ENCODE results near the gene CDK8.

Gene CDK8

DNA sequence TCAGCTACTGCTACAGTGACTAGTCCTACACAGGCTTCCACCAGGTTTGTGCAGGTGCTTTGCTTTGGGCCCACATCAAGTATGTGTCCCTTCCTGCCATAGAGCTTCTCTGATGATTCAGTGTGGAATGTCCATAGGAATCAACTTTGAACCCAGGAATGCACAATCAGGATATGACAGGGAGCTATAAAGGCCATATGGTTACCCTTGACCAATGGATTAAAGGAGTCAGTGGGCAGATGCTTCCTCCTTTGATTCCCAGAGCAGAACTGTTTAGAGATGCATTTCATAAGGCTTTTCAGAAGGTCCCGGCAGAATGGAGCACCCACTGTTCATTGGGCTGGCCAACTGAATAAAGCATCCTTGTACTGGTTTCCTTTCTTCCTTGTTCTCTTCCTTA, 158.3 kb downstream of the CDK8 start:
- no peaks in the 10 kb centered on the region for H3K4me1 Mint-ChIP-seq (ENCODE audit: low read depth)
- H3K9me3 Mint-ChIP-seq (ENCODE audit: low read depth): peaks cover 13% of the 10 kb centered on the region
- peaks cover 3% of the 10 kb centered on the region for H3K36me3 Mint-ChIP-seq
- no peak overlapping the region for H3K4me3 Mint-ChIP-seq
- no peak overlapping the region for H3K27ac Mint-ChIP-seq
- no peaks in the 10 kb centered on the region for H3K27me3 Mint-ChIP-seq

DNA sequence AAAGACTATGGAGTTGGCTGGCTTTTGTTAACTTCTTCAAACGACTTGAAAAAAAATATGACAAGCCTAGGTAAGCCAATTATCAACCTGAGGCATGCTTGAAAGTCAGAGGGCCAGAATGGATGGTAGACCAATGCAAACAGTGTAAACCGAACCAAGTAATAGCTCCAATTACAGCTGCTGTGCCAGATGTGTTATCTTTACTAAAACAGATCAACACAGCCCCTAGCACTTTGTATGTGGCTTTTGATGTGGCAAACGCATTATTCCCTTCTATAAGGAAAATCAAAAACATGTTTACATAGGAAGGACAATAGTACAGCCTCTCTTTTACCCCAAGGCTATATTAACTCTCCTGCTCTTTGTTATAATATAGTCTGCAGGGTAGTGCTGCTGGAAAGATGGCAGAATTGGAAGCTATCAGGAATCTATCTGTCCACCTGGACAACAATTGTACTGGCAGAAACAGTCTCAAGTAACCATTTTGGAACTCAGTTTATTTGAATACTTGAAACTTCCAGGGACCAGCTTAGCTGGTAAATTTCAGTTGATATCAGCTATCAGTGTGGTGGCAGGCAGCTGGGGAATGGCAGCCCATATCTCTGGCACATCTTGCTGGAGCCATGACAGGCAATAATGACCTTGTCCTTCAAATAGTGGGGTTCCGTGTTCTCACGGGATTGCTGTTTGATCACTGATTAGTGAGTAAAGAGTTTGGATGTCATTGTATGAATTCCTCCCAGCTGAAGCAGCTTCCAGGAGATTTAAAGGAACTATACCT, 159.2 kb downstream of the CDK8 start:
- Mint-ChIP-seq H3K4me1 (ENCODE audit: low read depth) (no peaks in the 10 kb centered on the region), H3K4me3 (no peak overlapping the region), H3K9me3 (ENCODE audit: low read depth) (peaks cover 13% of the 10 kb centered on the region)

DNA sequence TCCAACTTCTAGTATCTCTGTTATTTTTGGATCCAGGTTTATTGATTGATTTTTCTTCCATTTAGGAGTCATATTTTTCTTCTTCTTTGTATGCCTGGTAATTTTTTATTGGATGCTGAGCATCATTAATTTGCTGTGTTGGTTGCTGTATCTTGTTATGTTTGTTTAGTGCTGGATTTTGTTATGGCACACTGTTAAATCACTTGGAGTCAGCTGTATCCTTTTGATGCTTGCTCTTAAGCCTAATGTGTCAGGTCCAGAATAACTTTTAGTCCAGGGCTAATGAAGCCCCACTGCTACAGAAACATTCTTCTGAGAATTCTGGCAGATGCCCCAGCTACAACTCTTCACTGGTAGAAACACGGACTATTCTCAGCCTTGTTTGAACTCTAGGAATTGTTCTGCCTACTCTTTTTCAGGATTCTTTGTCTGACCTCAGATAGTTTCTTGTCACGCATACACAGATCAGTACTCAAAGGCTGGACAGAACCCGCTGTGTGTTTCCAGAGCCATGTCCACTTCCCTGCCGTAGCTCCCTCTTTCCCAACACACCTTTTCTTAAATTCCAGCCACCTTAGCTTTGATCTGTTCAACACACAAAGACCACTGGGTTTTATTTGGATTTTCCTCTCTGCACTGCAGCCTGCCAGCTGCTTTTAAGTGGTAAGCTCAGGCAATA, 166.5 kb downstream of the CDK8 start:
- Mint-ChIP-seq H3K27ac (no peak overlapping the region), H3K4me3 (no peak overlapping the region), H3K4me1 (ENCODE audit: low read depth) (no peaks in the 10 kb centered on the region), H3K9me3 (ENCODE audit: low read depth) (no peaks in the 10 kb centered on the region), H3K27me3 (peaks cover 5% of the 10 kb centered on the region), H3K36me3 (no peaks in the 10 kb centered on the region)

More for the DNA sequence above, 159.2 kb downstream of the CDK8 start:
- Mint-ChIP-seq H3K27me3 (no peaks in the 10 kb centered on the region), H3K36me3 (peaks cover 3% of the 10 kb centered on the region), H3K27ac (no peak overlapping the region)

DNA sequence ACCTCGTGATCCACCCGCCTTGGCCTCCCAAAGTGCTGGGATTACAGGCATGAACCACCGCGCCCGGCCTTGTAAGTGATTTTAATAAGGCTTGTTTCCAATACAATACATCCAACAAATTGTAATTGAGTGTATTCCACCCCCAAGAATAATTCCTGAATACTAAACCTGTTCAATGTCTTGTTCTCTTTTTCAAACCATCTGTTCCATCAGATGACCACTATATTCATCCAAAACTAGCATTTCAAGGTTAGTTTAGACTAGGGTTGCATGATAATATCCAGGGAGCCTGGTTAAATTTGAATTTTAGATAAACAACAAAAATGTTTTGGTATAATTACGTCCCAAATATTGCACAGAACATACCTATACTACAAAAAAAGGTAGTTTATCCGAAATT, 168.1 kb downstream of the CDK8 start:
- no peak overlapping the region for H3K27ac Mint-ChIP-seq
- peaks cover 7% of the 10 kb centered on the region for H3K27me3 Mint-ChIP-seq
- H3K9me3 Mint-ChIP-seq (ENCODE audit: low read depth): no peaks in the 10 kb centered on the region
- H3K36me3 Mint-ChIP-seq: no peaks in the 10 kb centered on the region
- no peaks in the 10 kb centered on the region for H3K4me1 Mint-ChIP-seq (ENCODE audit: low read depth)
- H3K4me3 Mint-ChIP-seq: no peak overlapping the region

DNA sequence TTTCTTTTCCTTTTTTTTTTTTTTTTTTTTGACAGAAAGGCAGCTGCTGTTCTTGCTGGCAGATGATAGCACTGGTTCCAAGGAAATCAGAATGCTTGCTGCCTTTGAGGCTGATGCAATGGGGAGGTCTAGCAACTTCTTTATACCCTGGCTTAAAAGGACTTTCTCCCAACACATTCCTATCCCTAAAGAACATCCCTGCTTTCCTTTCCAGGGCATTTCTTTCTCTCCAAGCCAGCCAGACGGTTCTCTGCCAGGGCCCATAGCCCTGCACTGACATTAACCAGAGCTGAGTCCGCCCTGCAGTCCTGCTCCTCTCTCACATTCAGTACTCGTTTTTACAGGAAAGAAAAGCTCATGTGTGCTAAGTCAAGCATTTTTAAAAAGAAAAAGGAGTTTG, 169.7 kb downstream of the CDK8 start:
- Mint-ChIP-seq H3K27me3 (peaks cover 7% of the 10 kb centered on the region), H3K4me1 (ENCODE audit: low read depth) (no peaks in the 10 kb centered on the region), H3K27ac (no peak overlapping the region), H3K4me3 (no peak overlapping the region), H3K9me3 (ENCODE audit: low read depth) (no peaks in the 10 kb centered on the region), H3K36me3 (no peaks in the 10 kb centered on the region)

DNA sequence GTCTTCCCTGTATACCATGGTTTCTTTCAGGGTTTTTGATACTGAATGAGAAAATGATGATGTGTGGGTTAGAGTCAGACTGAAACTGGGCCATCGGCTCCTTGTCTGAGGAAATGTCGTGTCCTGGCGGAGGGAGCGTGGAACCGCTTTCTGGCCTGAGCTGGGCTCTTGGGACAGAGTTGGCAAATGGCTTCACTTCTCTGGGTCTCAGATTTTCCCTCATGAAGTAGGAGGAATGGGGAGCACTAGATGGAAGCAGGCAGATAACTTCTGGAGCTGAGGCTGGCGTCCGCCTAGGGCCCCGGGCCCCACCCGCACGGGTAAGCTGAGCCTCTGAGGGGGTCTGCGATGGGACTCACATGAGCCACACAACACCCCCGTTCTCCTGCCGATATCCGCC, 170.3 kb downstream of the CDK8 start:
- Mint-ChIP-seq H3K36me3 (no peaks in the 10 kb centered on the region), H3K9me3 (ENCODE audit: low read depth) (no peaks in the 10 kb centered on the region), H3K27me3 (peaks cover 7% of the 10 kb centered on the region), H3K27ac (no peak overlapping the region), H3K4me1 (ENCODE audit: low read depth) (no peaks in the 10 kb centered on the region), H3K4me3 (no peak overlapping the region)

DNA sequence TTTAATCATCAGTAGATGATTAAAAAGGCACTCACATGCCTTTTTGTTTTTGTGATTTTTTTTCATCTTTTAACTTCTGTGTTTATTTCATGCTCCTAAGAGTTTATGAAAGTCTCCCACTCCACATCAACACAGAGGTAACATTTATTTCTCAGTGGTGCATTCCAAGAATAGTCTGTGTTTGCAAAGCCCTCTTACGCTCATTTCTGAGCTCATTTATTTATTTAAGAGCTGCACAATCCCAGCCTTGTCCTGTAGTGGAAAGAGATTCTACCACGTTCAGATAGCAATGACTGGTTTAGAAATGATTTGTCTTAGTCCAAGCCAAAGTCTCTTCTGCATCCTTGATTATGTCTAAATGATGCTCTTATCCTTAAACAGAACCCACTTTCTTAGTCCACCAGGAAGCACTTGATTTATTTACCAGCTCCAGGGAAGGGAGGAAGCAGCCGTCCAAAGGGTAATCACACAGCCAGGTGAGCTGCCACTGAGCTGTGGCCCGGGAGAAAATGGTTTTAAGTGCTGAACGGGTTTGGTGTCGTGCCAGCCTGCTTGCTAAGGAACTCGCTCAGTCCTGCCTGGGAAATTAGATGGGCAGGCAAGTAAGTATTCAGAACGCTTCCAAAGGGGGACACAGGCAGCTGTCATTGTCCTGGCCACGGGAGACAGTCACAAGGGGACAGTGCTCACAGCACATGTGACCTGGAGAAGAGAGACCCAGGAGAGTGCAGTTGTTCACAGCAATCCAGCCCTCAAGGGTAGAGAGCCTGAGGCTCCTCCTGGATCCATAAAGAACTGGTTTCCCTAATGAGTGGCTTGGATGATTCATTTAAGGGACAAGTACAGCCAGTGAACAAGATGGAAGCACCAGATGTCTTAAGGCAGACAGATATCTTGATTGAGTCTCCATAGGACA, 171.8 kb downstream of the CDK8 start:
- peaks cover 7% of the 10 kb centered on the region for H3K27me3 Mint-ChIP-seq
- H3K36me3 Mint-ChIP-seq: no peaks in the 10 kb centered on the region
- no peaks in the 10 kb centered on the region for H3K4me1 Mint-ChIP-seq (ENCODE audit: low read depth)
- no peaks in the 10 kb centered on the region for H3K9me3 Mint-ChIP-seq (ENCODE audit: low read depth)
- H3K27ac Mint-ChIP-seq: no peak overlapping the region
- no peak overlapping the region for H3K4me3 Mint-ChIP-seq

DNA sequence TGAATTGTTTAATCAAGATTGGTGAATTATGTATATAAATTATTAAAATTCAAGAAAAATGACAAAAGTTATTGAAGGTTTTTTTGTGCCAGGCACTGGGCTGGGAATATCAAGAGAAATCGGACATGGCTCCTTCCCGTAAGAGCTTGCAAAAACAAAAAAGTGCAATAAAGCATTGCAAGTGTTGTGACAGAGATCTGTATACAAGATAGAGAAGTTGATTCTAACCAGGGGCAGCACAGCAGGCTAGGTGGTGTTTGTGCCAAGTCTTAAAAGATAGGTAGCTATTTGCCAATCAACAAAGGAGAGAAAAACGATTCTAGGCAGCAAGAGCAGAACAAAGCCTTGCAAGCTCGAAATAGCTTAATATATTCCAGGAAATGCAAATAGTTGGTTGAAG, 179.8 kb downstream of the CDK8 start:
- Mint-ChIP-seq H3K9me3 (ENCODE audit: low read depth) (peaks cover 28% of the 10 kb centered on the region), H3K27ac (no peak overlapping the region), H3K36me3 (peaks cover 7% of the 10 kb centered on the region), H3K4me3 (no peak overlapping the region), H3K27me3 (peaks cover 4% of the 10 kb centered on the region), H3K4me1 (ENCODE audit: low read depth) (no peaks in the 10 kb centered on the region)

DNA sequence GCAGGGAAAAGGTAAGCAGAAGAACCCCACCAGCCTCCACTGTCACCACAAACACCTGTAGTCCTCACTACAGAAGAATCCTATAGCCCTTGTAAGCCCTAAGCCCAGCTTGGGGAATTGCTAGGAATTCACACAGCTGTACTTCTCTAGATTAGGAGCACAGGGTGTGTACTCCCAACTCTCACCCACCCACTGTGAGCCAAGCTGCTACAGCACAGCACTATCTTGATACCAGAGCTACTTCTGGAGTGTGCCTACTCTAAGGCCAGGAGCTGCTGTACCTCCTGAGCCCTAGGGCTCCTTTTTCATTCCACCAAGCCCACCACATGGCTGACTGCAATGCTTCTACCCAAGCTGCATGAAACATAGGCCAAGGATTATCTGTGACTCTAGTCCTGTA, 181.2 kb downstream of the CDK8 start:
- H3K36me3 Mint-ChIP-seq: peaks cover 7% of the 10 kb centered on the region
- no peaks in the 10 kb centered on the region for H3K4me1 Mint-ChIP-seq (ENCODE audit: low read depth)
- peaks cover 28% of the 10 kb centered on the region for H3K9me3 Mint-ChIP-seq (ENCODE audit: low read depth)
- peaks cover 4% of the 10 kb centered on the region for H3K27me3 Mint-ChIP-seq
- H3K27ac Mint-ChIP-seq: no peak overlapping the region
- H3K4me3 Mint-ChIP-seq: no peak overlapping the region

DNA sequence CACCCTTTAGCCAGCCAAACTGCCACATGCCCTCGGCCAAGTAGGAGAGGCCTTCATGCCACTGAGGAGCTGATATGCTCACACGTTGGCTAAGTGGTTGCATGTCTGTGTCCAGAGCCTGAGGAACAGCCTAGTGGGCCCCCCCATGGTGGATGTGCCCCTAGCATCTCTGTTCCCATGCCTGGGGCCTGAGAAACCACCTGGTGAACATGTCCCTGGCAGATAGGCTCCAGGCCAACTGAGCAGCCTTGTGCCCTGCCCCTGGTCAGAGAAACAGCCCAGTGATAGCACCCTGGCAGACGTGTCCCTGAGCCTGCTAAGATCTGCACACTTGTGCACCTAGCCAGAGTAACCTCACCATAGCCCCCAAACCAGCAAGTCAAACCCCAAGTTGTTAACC, 181.7 kb downstream of the CDK8 start:
- H3K4me1 Mint-ChIP-seq (ENCODE audit: low read depth): no peaks in the 10 kb centered on the region
- peaks cover 7% of the 10 kb centered on the region for H3K36me3 Mint-ChIP-seq
- peaks cover 4% of the 10 kb centered on the region for H3K27me3 Mint-ChIP-seq
- H3K4me3 Mint-ChIP-seq: no peak overlapping the region
- H3K27ac Mint-ChIP-seq: no peak overlapping the region
- H3K9me3 Mint-ChIP-seq (ENCODE audit: low read depth): peaks cover 28% of the 10 kb centered on the region

DNA sequence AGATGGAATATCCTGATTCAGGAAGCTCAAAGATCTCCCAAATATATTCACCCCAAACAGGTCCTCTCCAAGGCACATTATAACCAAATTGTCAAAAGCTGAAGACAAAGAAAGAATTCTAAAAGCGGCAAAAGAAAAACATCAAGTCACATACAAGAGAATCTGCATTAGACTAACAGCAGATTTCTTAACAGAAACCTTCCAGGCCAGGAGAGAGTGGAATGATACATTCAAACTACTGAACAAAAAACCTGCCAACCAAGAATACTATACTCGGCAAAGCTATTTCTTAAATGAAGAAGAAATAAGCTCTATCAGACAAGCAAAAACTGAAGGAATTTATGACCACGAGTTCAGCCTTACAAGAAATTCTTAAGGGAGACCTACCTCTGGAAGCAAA, 183.0 kb downstream of the CDK8 start:
- Mint-ChIP-seq H3K27me3 (peaks cover 3% of the 10 kb centered on the region), H3K36me3 (peaks cover 7% of the 10 kb centered on the region), H3K27ac (no peak overlapping the region), H3K4me3 (no peak overlapping the region), H3K9me3 (ENCODE audit: low read depth) (peaks cover 28% of the 10 kb centered on the region), H3K4me1 (ENCODE audit: low read depth) (no peaks in the 10 kb centered on the region)

DNA sequence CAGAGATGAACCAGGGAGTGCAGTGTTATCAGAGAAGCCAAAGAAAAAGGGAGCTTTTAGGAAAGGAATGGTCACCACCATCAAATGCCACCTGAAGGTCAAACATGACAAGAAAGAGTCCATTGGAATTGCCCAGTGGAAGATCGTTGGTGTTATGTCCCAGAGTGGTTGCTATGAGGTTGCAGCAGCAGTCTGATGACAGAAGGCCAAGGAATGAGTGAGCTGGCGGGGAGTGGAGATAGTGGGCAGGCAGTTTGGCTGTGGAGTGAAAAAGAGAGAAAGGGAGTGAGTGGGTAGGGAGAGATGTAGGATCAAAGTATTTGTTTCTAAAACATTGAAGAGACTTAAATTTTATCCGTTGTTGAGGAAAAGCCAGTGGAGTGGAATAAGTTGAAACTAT, 186.2 kb downstream of the CDK8 start:
- Mint-ChIP-seq H3K27me3 (peaks cover 1% of the 10 kb centered on the region), H3K36me3 (peaks cover 7% of the 10 kb centered on the region), H3K9me3 (ENCODE audit: low read depth) (peaks cover 14% of the 10 kb centered on the region), H3K27ac (no peak overlapping the region), H3K4me1 (ENCODE audit: low read depth) (no peaks in the 10 kb centered on the region), H3K4me3 (no peak overlapping the region)

DNA sequence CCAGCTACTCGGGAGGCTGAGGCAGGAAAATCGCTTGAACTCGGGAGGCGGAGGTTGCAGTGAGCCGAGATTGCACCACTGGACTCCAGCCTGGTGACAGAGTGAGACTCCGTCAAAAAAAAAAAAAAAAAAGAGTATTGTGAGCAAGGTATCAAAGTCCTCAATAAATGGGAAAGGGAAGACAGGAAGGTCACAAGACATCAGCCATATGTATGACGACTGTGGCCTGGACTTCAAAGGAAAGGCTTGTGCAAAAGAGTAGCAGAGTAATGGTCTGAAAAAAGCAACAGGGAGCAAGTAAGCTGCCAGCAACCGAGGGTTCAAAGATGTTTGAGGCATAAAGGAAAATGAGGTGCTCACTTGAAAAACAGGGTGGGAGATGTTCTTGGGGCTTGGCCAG, 187.5 kb downstream of the CDK8 start:
- Mint-ChIP-seq H3K9me3 (ENCODE audit: low read depth) (peaks cover 11% of the 10 kb centered on the region), H3K27ac (no peak overlapping the region), H3K4me1 (ENCODE audit: low read depth) (no peaks in the 10 kb centered on the region), H3K4me3 (no peak overlapping the region), H3K36me3 (peaks cover 7% of the 10 kb centered on the region), H3K27me3 (peaks cover 1% of the 10 kb centered on the region)

DNA sequence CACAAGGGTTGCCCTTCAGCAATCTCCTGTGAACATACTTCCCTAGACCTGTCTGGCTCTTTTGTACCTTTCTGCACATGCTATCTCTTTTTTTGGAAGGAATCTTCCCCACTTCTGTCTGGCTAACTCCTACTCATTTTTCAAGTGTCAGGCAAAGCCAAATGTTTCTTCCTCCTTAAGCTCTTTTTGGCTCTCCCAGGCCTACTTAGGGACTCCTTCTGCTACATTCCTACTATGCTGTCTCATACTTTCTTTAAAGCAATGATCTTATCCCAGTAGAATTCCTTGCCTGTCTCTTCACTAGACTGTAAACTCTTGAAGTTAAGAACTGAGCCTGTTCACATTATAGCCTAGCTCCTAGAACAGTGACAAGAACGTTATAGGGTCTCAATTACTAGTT, 188.6 kb downstream of the CDK8 start:
- Mint-ChIP-seq H3K4me3 (no peak overlapping the region), H3K36me3 (peaks cover 2% of the 10 kb centered on the region), H3K27ac (no peak overlapping the region), H3K9me3 (ENCODE audit: low read depth) (peaks cover 2% of the 10 kb centered on the region), H3K27me3 (peaks cover 7% of the 10 kb centered on the region), H3K4me1 (ENCODE audit: low read depth) (no peaks in the 10 kb centered on the region)

DNA sequence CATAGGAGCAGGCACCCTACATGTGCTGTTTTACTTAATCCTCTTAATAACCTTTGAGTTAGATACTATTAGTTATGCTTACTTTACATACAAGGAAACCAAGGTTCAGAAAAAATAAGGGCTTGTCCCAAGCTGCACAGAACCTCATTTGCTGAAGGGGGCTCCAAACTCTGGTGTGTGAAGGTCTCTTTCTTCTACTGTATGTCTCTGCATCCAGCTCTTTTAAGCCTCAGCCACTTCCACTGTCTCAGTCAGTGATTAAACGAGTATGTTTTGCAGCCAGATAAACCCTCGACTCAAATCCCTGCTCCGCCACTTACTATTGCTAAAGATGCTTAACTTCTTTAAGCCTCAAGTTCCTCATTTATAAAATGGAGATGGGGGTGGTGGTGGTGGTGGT, 191.2 kb downstream of the CDK8 start:
- Mint-ChIP-seq H3K4me1 (ENCODE audit: low read depth) (no peaks in the 10 kb centered on the region), H3K4me3 (no peak overlapping the region), H3K9me3 (ENCODE audit: low read depth) (no peaks in the 10 kb centered on the region), H3K36me3 (no peaks in the 10 kb centered on the region), H3K27me3 (peaks cover 17% of the 10 kb centered on the region), H3K27ac (no peak overlapping the region)
